GM19452 (cell line): Measurements from ENCODE around the gene JMJD7.

Experiments
- ATAC-seq: cut with Tn5 transposase; IDR thresholded peaks from one replicate; pipeline ENCODE4 v1.9.1; 2021; ENCODE audit not compliant: unreplicated experiment

The JMJD7 gene

GRCh38 chr15:41827880-41828806 is at the start of gene JMJD7:
TSS of gene JMJD7 (plus strand) at chr15:41828092. CDS start at chr15:41828125, 33 bp downstream.
- ATAC-seq: peak; percentile 75

- no peak for ATAC-seq
Measured at GRCh38 chr15:41778521-41778920, 49.4 kb upstream of the JMJD7 start.

- ATAC-seq: no peak
Measured at GRCh38 chr15:41779662-41780157, 48.2 kb upstream of the JMJD7 start.

- no peak for ATAC-seq
Measured at GRCh38 chr15:41780266-41780665, 47.6 kb upstream of the JMJD7 start.

- ATAC-seq: no peak
Measured at GRCh38 chr15:41780727-41781126, 47.2 kb upstream of the JMJD7 start.

GRCh38 chr15:41782371-41783282 is 45.3 kb upstream of the JMJD7 start:
- ATAC-seq: no peak

GRCh38 chr15:41783296-41783695 is 44.6 kb upstream of the JMJD7 start:
- ATAC-seq: no peak

GRCh38 chr15:41788262-41788661 is 39.6 kb upstream of the JMJD7 start:
- ATAC-seq: no peak

GRCh38 chr15:41789236-41789635 is 38.7 kb upstream of the JMJD7 start:
- no peak for ATAC-seq

GRCh38 chr15:41789662-41790061 is 38.2 kb upstream of the JMJD7 start:
- ATAC-seq: no peak

- ATAC-seq: no peak
Measured at GRCh38 chr15:41790169-41790568, 37.7 kb upstream of the JMJD7 start.

GRCh38 chr15:41790756-41791546 is 36.9 kb upstream of the JMJD7 start:
- no peak for ATAC-seq

- ATAC-seq: no peak
Measured at GRCh38 chr15:41791547-41791937, 36.4 kb upstream of the JMJD7 start.

- no peak for ATAC-seq
Measured at GRCh38 chr15:41792000-41792637, 35.8 kb upstream of the JMJD7 start.

GRCh38 chr15:41794081-41794480 is 33.8 kb upstream of the JMJD7 start:
- no peak for ATAC-seq

GRCh38 chr15:41795996-41796856 is 31.7 kb upstream of the JMJD7 start:
- ATAC-seq: no peak

- ATAC-seq: no peak
Measured at GRCh38 chr15:41797201-41797944, 30.5 kb upstream of the JMJD7 start.

GRCh38 chr15:41798607-41799487 is 29.0 kb upstream of the JMJD7 start:
- no peak for ATAC-seq
